CD4-positive, alpha-beta memory T cell (primary cell): ENCODE results near the gene MAP7D3. TPM values are rescaled to one million over a fixed set of nuclear protein-coding genes. Genes with fewer than 3 reads are reported as not detected.

Experiments used
- CTCF ChIA-PET: fragments of 350-600 bp; sonication (Branson Sonifier 250); formaldehyde crosslinking; loops from one replicate; lab custom pipeline; 2021; ENCODE audit warnings: inconsistent platforms; ENCODE audit not compliant: partially characterized antibody; lab: Charles Lee
- POLR2A ChIA-PET: fragments of 350-600 bp; sonication (Branson Sonifier 250); formaldehyde crosslinking; loops from one replicate; lab custom pipeline; 2021; ENCODE audit not compliant: partially characterized antibody; lab: Charles Lee
- DNase-seq, 5 donors: peaks; one replicate each; pipeline versions ENCODE4 v3.0.0 to v3.0.0-alpha.2; 2020 to 2022; ENCODE audit warnings: mixed read lengths in 1 of 5
- H3K27ac ChIP-seq: one replicate; pipeline ENCODE4 v1.7.0; 2013; ENCODE audit warnings: low read depth, low read length
- H3K27me3 ChIP-seq: 2 replicates; pipeline ENCODE4 v1.7.0; 2013; ENCODE audit warnings: mild to moderate bottlenecking, low read length, moderate library complexity; ENCODE audit not compliant: insufficient read depth
- H3K36me3 ChIP-seq: 2 replicates; pipeline ENCODE4 v1.7.0; 2013; ENCODE audit warnings: mild to moderate bottlenecking, low read length, moderate library complexity; ENCODE audit not compliant: insufficient read depth
- H3K4me1 ChIP-seq: 2 replicates; pipeline ENCODE4 v1.7.0; 2013; ENCODE audit warnings: mild to moderate bottlenecking, low read length, moderate library complexity; ENCODE audit not compliant: insufficient read depth
- H3K4me3 ChIP-seq, 2 donors: one replicate each; pipeline ENCODE4 v1.7.0; 2013; ENCODE audit warnings: low read length in 2 of 2, mild to moderate bottlenecking in 1 of 2
- H3K9me3 ChIP-seq, 2 donors: one replicate each; pipeline ENCODE4 v1.7.0; 2013; ENCODE audit warnings: low read length in 2 of 2, control low read depth in 1 of 2; ENCODE audit not compliant: control insufficient read depth in 1 of 2
- H3K27ac Mint-ChIP-seq, 7 donors: one replicate each; pipeline ENCODE4 v1.8.0; 2020 to 2021; ENCODE audit warnings: mixed read lengths in 7 of 7, mild to moderate bottlenecking in 6 of 7, inconsistent platforms in 3 of 7, moderate library complexity in 3 of 7
- H3K27me3 Mint-ChIP-seq, 2 donors: one replicate each; pipeline ENCODE4 v1.8.0; 2020 to 2021; ENCODE audit warnings: mixed read lengths in 2 of 2
- H3K36me3 Mint-ChIP-seq, 2 donors: one replicate each; pipeline ENCODE4 v1.8.0; 2020 to 2021; ENCODE audit warnings: mixed read lengths in 2 of 2, inconsistent platforms in 1 of 2, mild to moderate bottlenecking in 1 of 2
- H3K4me1 Mint-ChIP-seq, 4 donors: one replicate each; pipeline ENCODE4 v1.8.0; 2020 to 2021; ENCODE audit warnings: mixed read lengths in 4 of 4, mild to moderate bottlenecking in 1 of 4
- H3K4me3 Mint-ChIP-seq, 8 donors: one replicate each; pipeline ENCODE4 v1.8.0; 2020 to 2021; ENCODE audit warnings: mixed read lengths in 8 of 8, mild to moderate bottlenecking in 7 of 8, moderate library complexity in 6 of 8, inconsistent platforms in 3 of 8
- H3K9me3 Mint-ChIP-seq, 8 donors: one replicate each; pipeline ENCODE4 v1.8.0; 2020 to 2021; ENCODE audit warnings: mixed read lengths in 8 of 8, mild to moderate bottlenecking in 5 of 8, inconsistent platforms in 3 of 8, moderate library complexity in 1 of 8
- intact Hi-C: fragments of 100-400 bp; cut with micrococcal nuclease; formaldehyde crosslinking; loops from one replicate; pipeline ENCODE4 v1.15.1; 2023
- polyA plus RNA-seq, 2 donors: library from polyadenylated mRNA; unstranded; fragments of 300-500 nt; fragmentation: Illumina TruSeq; gene quantifications; one replicate each; pipeline ENCODE4 v1.2.3, GENCODE V29; 2021
- total RNA-seq, 2 experiments: library from RNA; stranded (reverse); gene quantifications; one replicate each; pipeline ENCODE4 v1.2.3, GENCODE V29; 2021

MAP7D3 gene
- total and polyA plus RNA-seq, 4 experiments from 2014 or later, result 2.4 to 10.1 (median 8.2) TPM

DNA sequence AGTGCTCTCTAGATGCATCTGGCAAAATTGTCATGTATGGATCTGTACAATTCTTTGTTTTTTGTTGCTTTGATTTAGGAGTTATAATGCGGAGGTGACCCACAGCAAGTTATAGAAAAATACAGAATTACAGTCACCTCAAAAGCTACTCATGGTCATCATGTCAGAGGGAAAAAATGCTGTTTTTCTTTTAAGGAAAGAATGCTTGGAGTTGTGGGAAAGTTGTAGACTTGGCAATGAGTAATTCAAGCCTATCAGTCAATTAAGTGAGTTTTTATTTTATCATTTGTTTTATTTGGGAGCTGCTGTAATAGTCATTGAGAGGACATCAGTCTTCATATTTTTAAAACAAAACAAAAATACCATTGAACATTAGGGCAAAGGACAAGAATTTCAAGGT is 87.5 kb downstream of the MAP7D3 start:
- Mint-ChIP-seq H3K4me1 (peaks cover 1 to 23% (median 7%) of the 10 kb centered on the region in 4 donors), H3K9me3 (no peaks in the 10 kb centered on the region), H3K36me3 (peaks cover 0 to 2% of the 10 kb centered on the region in 2 donors), H3K27me3 (no peaks in the 10 kb centered on the region), H3K27ac (no peak overlapping the region), H3K4me3 (no peak overlapping the region)
- no peak for DNase-seq
- ChIA-PET POLR2A (interaction anchor here (2.5 kb wide), 1 partner anchor 135 kb away, joined by 9 read pairs; no protein-coding TSS in a partner anchor), CTCF (interaction anchor here (0.9 to 3.9 kb wide), 8 partner anchors 7 to 135 kb away, joined by 3 to 75 read pairs (median 4); no protein-coding TSS in a partner anchor)
- H3K27ac ChIP-seq, result no peak overlapping the region
- no peak overlapping the region for H3K4me3 ChIP-seq
- intact Hi-C loops, result loop anchor here (1.0 kb wide), 1 partner anchor 135 kb away; no protein-coding TSS in a partner anchor
- H3K4me1 ChIP-seq, result no peaks in the 10 kb centered on the region
- no peaks in the 10 kb centered on the region for H3K36me3 ChIP-seq
- no peaks in the 10 kb centered on the region for H3K9me3 ChIP-seq
- H3K27me3 ChIP-seq, result no peaks in the 10 kb centered on the region

Other genes starting within 250 kb of the MAP7D3 start
- gene FHL1, start 103.9 kb downstream of the MAP7D3 start, total RNA-seq, result 10 to 100 TPM; 32.3 to 32.8 TPM
- 10 to 100 TPM; 55.5 to 58.3 TPM for gene FHL1, start 103.9 kb downstream of the MAP7D3 start, polyA plus RNA-seq
- gene ADGRG4, start 49.6 kb upstream of the MAP7D3 start, total RNA-seq, result not detected
- gene ADGRG4, start 49.6 kb upstream of the MAP7D3 start, polyA plus RNA-seq, result not detected
- not detected for gene BRS3, start 236.5 kb upstream of the MAP7D3 start, total RNA-seq
- not detected for gene BRS3, start 236.5 kb upstream of the MAP7D3 start, polyA plus RNA-seq
- 10 to 100 TPM; 31.6 to 34.7 TPM for gene HTATSF1, start 246.2 kb upstream of the MAP7D3 start, total RNA-seq
- gene HTATSF1, start 246.2 kb upstream of the MAP7D3 start, polyA plus RNA-seq, result 10 to 100 TPM; 70.4 to 82.1 TPM